ENCODE measurements around the gene IL15. TPM values are rescaled to one million over a fixed set of nuclear protein-coding genes. Genes with fewer than 3 reads are reported as not detected.
A peak's percentile ranks its signal among the peaks of the same experiment; 100 is the strongest.

The IL15 gene
- total RNA-seq, 1 experiment from 2014 or later, result 0.51 TPM

DNA sequence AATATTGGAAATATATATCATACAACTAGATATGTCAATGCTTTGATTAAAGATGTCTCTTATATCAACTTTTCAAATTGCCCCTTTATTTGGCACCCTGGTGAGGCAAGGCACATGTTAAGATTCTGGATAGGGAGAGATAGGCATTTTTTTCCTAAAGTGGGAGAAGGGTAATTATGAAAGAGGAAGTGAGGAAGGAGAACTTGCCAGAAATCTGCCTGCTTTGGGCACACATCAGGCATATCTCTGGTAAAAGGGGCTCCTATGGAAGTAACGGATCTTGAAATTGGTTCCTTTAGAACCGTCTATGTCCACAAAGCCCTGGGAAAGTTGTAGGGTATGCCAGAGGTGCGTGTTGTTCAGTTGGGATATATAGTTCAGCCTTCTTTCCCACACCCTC is 5.7 kb downstream of the IL15 start:
- intact Hi-C loops (cut with micrococcal nuclease), result no loop called here
- H3K9me3 Mint-ChIP-seq (ENCODE audit: unreplicated experiment), result peaks cover 6% of the 10 kb centered on the region
- peaks cover 55% of the 10 kb centered on the region for H3K4me1 Mint-ChIP-seq (ENCODE audit: insufficient read depth, unreplicated experiment)
- DNase-seq (ENCODE audit: unreplicated experiment), result no peak
- POLR2A ChIA-PET, result no interaction called here
- H3K36me3 Mint-ChIP-seq (ENCODE audit: insufficient read depth, unreplicated experiment), result no peaks in the 10 kb centered on the region
- TF ChIP-seq, protein P1, sequence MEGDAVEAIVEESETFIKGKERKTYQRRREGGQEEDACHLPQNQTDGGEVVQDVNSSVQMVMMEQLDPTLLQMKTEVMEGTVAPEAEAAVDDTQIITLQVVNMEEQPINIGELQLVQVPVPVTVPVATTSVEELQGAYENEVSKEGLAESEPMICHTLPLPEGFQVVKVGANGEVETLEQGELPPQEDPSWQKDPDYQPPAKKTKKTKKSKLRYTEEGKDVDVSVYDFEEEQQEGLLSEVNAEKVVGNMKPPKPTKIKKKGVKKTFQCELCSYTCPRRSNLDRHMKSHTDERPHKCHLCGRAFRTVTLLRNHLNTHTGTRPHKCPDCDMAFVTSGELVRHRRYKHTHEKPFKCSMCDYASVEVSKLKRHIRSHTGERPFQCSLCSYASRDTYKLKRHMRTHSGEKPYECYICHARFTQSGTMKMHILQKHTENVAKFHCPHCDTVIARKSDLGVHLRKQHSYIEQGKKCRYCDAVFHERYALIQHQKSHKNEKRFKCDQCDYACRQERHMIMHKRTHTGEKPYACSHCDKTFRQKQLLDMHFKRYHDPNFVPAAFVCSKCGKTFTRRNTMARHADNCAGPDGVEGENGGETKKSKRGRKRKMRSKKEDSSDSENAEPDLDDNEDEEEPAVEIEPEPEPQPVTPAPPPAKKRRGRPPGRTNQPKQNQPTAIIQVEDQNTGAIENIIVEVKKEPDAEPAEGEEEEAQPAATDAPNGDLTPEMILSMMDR (IDR thresholded peaks at IDR 0.05; ENCODE audit: unreplicated experiment), result no peak
- no TSS peak for BruUV-seq (replicated peaks)
- H3K27ac Mint-ChIP-seq (ENCODE audit: low read depth, unreplicated experiment), result no peak overlapping the region
- CTCF ChIA-PET, result interaction anchor here (1.3 kb wide), 1 partner anchor 11 kb away, joined by 5 read pairs; no protein-coding TSS in a partner anchor
- no peak overlapping the region for H3K4me3 Mint-ChIP-seq (ENCODE audit: unreplicated experiment)
- H3K27me3 Mint-ChIP-seq (ENCODE audit: insufficient read depth, unreplicated experiment), result no peaks in the 10 kb centered on the region

GRCh38 chr4:141642711-141643110 is 6.3 kb downstream of the IL15 start:
- BruUV-seq (replicated peaks), result no TSS peak
- Mint-ChIP-seq H3K36me3 (ENCODE audit: insufficient read depth, unreplicated experiment) (no peaks in the 10 kb centered on the region), H3K4me1 (ENCODE audit: insufficient read depth, unreplicated experiment) (peaks cover 58% of the 10 kb centered on the region), H3K4me3 (ENCODE audit: unreplicated experiment) (no peak overlapping the region), H3K27ac (ENCODE audit: low read depth, unreplicated experiment) (peak overlapping the region; percentile 72), H3K27me3 (ENCODE audit: insufficient read depth, unreplicated experiment) (no peaks in the 10 kb centered on the region), H3K9me3 (ENCODE audit: unreplicated experiment) (peaks cover 6% of the 10 kb centered on the region)
- POLR2A ChIA-PET, result no interaction called here
- TF ChIP-seq, protein P1 (IDR thresholded peaks at IDR 0.05; ENCODE audit: unreplicated experiment), result no peak
- CTCF ChIA-PET, result interaction anchor here (0.9 to 1.1 kb wide), 2 partner anchors 12 to 50 kb away, joined by 3 to 5 read pairs; no protein-coding TSS in a partner anchor
- intact Hi-C loops (cut with micrococcal nuclease), result no loop called here
- DNase-seq (ENCODE audit: unreplicated experiment), result peak; percentile 23

DNA sequence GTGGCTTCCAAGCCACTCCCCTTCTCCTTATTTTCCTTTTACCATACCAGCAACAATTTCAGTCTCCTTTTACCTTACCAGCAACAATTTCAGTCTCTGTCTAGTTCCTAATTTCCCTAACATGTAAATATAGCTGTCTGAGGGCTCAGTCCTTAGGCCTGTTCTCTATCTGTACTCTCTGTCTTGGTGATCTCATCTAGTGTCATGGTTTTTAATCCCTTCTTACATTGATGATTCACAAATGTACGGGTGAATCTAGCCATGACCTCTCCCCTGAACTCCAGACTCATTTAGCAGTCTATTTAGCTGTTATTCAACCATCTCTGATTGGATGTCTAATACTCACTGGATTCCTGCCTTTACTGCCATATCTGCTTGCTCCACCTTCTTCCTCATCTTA is 7.2 kb downstream of the IL15 start:
- no TSS peak for BruUV-seq (replicated peaks)
- ChIA-PET CTCF (interaction anchor here (1.0 to 1.1 kb wide), 3 partner anchors 11 to 210 kb away, joined by 3 to 4 read pairs (median 3); no protein-coding TSS in a partner anchor), POLR2A (interaction anchor here (0.6 to 1.1 kb wide), 3 partner anchors 10 to 1788 kb away, joined by 3 read pairs; no protein-coding TSS in a partner anchor)
- TF ChIP-seq, protein P1 (IDR thresholded peaks at IDR 0.05; ENCODE audit: unreplicated experiment), result no peak
- Mint-ChIP-seq H3K4me3 (ENCODE audit: unreplicated experiment) (no peak overlapping the region), H3K9me3 (ENCODE audit: unreplicated experiment) (peaks cover 6% of the 10 kb centered on the region), H3K27me3 (ENCODE audit: insufficient read depth, unreplicated experiment) (no peaks in the 10 kb centered on the region), H3K36me3 (ENCODE audit: insufficient read depth, unreplicated experiment) (no peaks in the 10 kb centered on the region), H3K27ac (ENCODE audit: low read depth, unreplicated experiment) (peak overlapping the region; percentile 72), H3K4me1 (ENCODE audit: insufficient read depth, unreplicated experiment) (peaks cover 54% of the 10 kb centered on the region)
- peak; percentile 80 for DNase-seq (ENCODE audit: unreplicated experiment)
- intact Hi-C loops (cut with micrococcal nuclease), result no loop called here

DNA sequence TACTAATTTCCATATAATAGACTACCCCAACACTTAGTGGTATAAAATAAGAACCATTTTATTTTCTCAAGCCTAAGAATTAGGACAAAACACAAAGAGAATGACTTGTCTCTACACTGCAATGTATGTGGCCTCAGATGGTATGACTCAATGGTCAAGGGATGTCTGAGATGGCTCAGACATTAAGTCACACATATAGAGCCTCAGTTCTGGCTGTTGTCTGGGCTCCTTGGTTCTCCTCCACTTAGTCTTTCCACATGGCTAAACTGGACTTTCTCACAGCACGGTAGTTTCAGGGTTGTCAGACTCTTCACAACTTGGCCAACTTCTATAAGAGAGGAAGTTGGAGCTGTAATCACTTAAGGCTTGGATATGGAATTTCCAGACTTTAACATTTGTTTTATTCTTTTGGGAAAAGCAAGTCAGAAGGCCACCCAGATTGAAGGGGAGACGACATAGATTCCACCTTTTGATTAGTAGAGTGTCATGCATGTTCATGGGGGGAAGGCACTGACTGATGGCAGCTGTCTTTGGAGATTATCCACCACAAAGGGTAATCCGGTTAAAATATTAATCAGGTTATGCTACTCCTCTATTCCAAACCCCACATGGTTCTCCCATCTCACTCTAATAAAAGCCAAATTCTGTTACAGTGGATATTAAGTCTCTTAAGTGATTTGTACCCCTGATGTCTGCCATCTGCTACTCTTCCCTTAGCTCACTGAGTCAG is 9.4 kb downstream of the IL15 start:
- CTCF ChIA-PET, result interaction anchor here (0.8 to 1.5 kb wide), 2 partner anchors 271 to 273 kb away, joined by 3 read pairs; no protein-coding TSS in a partner anchor
- Mint-ChIP-seq H3K36me3 (ENCODE audit: insufficient read depth, unreplicated experiment) (no peaks in the 10 kb centered on the region), H3K27me3 (ENCODE audit: insufficient read depth, unreplicated experiment) (no peaks in the 10 kb centered on the region), H3K4me1 (ENCODE audit: insufficient read depth, unreplicated experiment) (peaks cover 54% of the 10 kb centered on the region), H3K27ac (ENCODE audit: low read depth, unreplicated experiment) (no peak overlapping the region), H3K4me3 (ENCODE audit: unreplicated experiment) (no peak overlapping the region), H3K9me3 (ENCODE audit: unreplicated experiment) (peaks cover 6% of the 10 kb centered on the region)
- intact Hi-C loops (cut with micrococcal nuclease), result no loop called here
- POLR2A ChIA-PET, result interaction anchor here (1.5 kb wide), 1 partner anchor 8 kb away, joined by 4 read pairs; no protein-coding TSS in a partner anchor
- DNase-seq (ENCODE audit: unreplicated experiment), result peak; percentile 30
- TF ChIP-seq, protein P1 (IDR thresholded peaks at IDR 0.05; ENCODE audit: unreplicated experiment), result no peak
- no TSS peak for BruUV-seq (replicated peaks)
